ENCODE data around the gene SPPL3.

The SPPL3 gene

GRCh38 chr12:120936197-120936596, 32.0 kb upstream of the SPPL3 start:
- Histone ChIP-seq H3K27ac (no peak overlapping the region), H3K9me3 (ENCODE audit: severe bottlenecking) (no peaks in the 10 kb centered on the region), H3K4me3 (ENCODE audit: low read depth, low read length) (no peak overlapping the region), H3K36me3 (no peaks in the 10 kb centered on the region), H3K27me3 (ENCODE audit: insufficient read depth, low read depth, severe bottlenecking) (no peaks in the 10 kb centered on the region)
- no peak for DNase-seq
- no peak for TF ChIP-seq CTCF (IDR thresholded peaks at IDR 0.05; ENCODE audit: low read depth, low read length)

- no peak for TF ChIP-seq CTCF (IDR thresholded peaks at IDR 0.05; ENCODE audit: low read depth, low read length)
- no peaks in the 10 kb centered on the region for H3K27me3 ChIP-seq (ENCODE audit: insufficient read depth, low read depth, severe bottlenecking)
- H3K36me3 ChIP-seq, result no peaks in the 10 kb centered on the region
- no peaks in the 10 kb centered on the region for H3K9me3 ChIP-seq (ENCODE audit: severe bottlenecking)
- no peak for DNase-seq
- no peak overlapping the region for H3K27ac ChIP-seq
- no peak overlapping the region for H3K4me3 ChIP-seq (ENCODE audit: low read depth, low read length)
Observed at GRCh38 chr12:120933786-120934185, 29.6 kb upstream of the SPPL3 start.

- Histone ChIP-seq H3K27me3 (ENCODE audit: insufficient read depth, low read depth, severe bottlenecking) (no peaks in the 10 kb centered on the region), H3K4me3 (ENCODE audit: low read depth, low read length) (no peak overlapping the region), H3K9me3 (ENCODE audit: severe bottlenecking) (no peaks in the 10 kb centered on the region), H3K36me3 (no peaks in the 10 kb centered on the region), H3K27ac (no peak overlapping the region)
- DNase-seq, result no peak
- no peak for TF ChIP-seq CTCF (IDR thresholded peaks at IDR 0.05; ENCODE audit: low read depth, low read length)
Observed at GRCh38 chr12:120932956-120933526, 28.9 kb upstream of the SPPL3 start.

- Histone ChIP-seq H3K36me3 (no peaks in the 10 kb centered on the region), H3K9me3 (ENCODE audit: severe bottlenecking) (no peaks in the 10 kb centered on the region), H3K27me3 (ENCODE audit: insufficient read depth, low read depth, severe bottlenecking) (no peaks in the 10 kb centered on the region), H3K27ac (no peak overlapping the region), H3K4me3 (ENCODE audit: low read depth, low read length) (no peak overlapping the region)
- TF ChIP-seq CTCF (IDR thresholded peaks at IDR 0.05; ENCODE audit: low read depth, low read length), result no peak
- no peak for DNase-seq
Observed at GRCh38 chr12:120932058-120932457, 27.9 kb upstream of the SPPL3 start.

GRCh38 chr12:120930032-120930431, 25.9 kb upstream of the SPPL3 start:
- Histone ChIP-seq H3K36me3 (no peaks in the 10 kb centered on the region), H3K9me3 (ENCODE audit: severe bottlenecking) (no peaks in the 10 kb centered on the region), H3K27me3 (ENCODE audit: insufficient read depth, low read depth, severe bottlenecking) (no peaks in the 10 kb centered on the region), H3K27ac (no peak overlapping the region), H3K4me3 (ENCODE audit: low read depth, low read length) (no peak overlapping the region)
- DNase-seq, result no peak
- TF ChIP-seq CTCF (IDR thresholded peaks at IDR 0.05; ENCODE audit: low read depth, low read length), result no peak

Measured in WERI-Rb-1 (cell line).